Suprapubic skin (tissue), 4 donors: ENCODE data around the gene DRAM1.

Experiments
- POLR2A ChIP-seq, 2 donors: fragments of 450-650 bp; IDR thresholded peaks; one replicate each; pipeline ENCODE4 v1.6.1; 2017; ENCODE audit warnings: antibody characterized with exemption in 2 of 2, mild to moderate bottlenecking in 2 of 2, moderate library complexity in 2 of 2
- POLR2AphosphoS5 ChIP-seq, 3 donors: sonication (generic); formaldehyde crosslinking; IDR thresholded peaks; one replicate each; pipeline ENCODE4 v1.6.1; 2017; ENCODE audit warnings: antibody characterized with exemption in 3 of 3
- TF ChIP-seq, protein P1 (sequence below), 2 donors: fragments of 200-600 bp in 1 of 2; fragments of 450-650 bp in 1 of 2; sonication (generic) in 1 of 2; IDR thresholded peaks; one replicate each; pipeline ENCODE4 v1.5.1; 2016 to 2019; ENCODE audit warnings: antibody characterized with exemption in 2 of 2, mild to moderate bottlenecking in 1 of 2, moderate library complexity in 1 of 2

DNA sequence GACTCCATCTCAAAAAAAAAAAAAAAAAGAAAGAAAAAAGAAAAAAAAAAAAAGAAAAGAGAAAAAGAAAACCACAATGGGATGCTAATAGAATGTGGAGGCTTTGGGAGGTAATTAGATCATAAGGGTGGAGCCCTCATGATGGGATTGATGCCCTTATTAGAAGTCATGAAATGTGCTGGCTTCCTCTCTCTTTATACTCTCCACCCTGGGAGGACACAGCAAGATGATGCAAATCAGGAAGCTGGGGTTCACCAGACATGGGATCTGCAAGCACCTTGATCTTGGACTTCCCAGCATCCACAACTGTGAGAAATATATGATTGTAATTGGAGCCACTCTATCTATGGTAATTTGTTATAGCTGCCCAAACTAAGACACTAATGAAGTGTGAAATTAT lies 13.4 kb upstream of the DRAM1 start:
- TF ChIP-seq, protein P1, sequence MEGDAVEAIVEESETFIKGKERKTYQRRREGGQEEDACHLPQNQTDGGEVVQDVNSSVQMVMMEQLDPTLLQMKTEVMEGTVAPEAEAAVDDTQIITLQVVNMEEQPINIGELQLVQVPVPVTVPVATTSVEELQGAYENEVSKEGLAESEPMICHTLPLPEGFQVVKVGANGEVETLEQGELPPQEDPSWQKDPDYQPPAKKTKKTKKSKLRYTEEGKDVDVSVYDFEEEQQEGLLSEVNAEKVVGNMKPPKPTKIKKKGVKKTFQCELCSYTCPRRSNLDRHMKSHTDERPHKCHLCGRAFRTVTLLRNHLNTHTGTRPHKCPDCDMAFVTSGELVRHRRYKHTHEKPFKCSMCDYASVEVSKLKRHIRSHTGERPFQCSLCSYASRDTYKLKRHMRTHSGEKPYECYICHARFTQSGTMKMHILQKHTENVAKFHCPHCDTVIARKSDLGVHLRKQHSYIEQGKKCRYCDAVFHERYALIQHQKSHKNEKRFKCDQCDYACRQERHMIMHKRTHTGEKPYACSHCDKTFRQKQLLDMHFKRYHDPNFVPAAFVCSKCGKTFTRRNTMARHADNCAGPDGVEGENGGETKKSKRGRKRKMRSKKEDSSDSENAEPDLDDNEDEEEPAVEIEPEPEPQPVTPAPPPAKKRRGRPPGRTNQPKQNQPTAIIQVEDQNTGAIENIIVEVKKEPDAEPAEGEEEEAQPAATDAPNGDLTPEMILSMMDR (IDR thresholded peaks at IDR 0.05) = no peak
- no peak for TF ChIP-seq POLR2AphosphoS5 (IDR thresholded peaks at IDR 0.05)
- TF ChIP-seq POLR2A (IDR thresholded peaks at IDR 0.05) = no peak
